GM19043 (cell line): ENCODE data around the gene MTX1.
"Not testable (repeated sequence)": the region's sequence is repeated elsewhere in the genome, so short reads cannot be mapped to it uniquely, and the experiment has no call there.

Experiments
- ATAC-seq: cut with Tn5 transposase; IDR thresholded peaks from one replicate; pipeline ENCODE4 v1.9.1; 2021; ENCODE audit warnings: low read depth; ENCODE audit not compliant: unreplicated experiment

Gene MTX1

GRCh38 chr1:155231302-155231701, 22.8 kb downstream of the MTX1 start:
- not testable (repeated sequence) for ATAC-seq

GRCh38 chr1:155232001-155232978, 23.8 kb downstream of the MTX1 start:
- not testable (repeated sequence) for ATAC-seq

- ATAC-seq = not testable (repeated sequence)
Measured at GRCh38 chr1:155233502-155233901, 25.0 kb downstream of the MTX1 start.

GRCh38 chr1:155235375-155235774, 26.9 kb downstream of the MTX1 start:
- ATAC-seq = not testable (repeated sequence)

- no peak for ATAC-seq
Measured at GRCh38 chr1:155236451-155236850, 28.0 kb downstream of the MTX1 start.

- no peak for ATAC-seq
Measured at GRCh38 chr1:155241069-155241679, 32.7 kb downstream of the MTX1 start.

GRCh38 chr1:155241841-155242264, 33.4 kb downstream of the MTX1 start:
- ATAC-seq = no peak

GRCh38 chr1:155242805-155243358, 34.4 kb downstream of the MTX1 start:
- ATAC-seq = no peak

- ATAC-seq = peak; percentile 89
Measured at GRCh38 chr1:155244368-155245162, 36.1 kb downstream of the MTX1 start.

- ATAC-seq = no peak
Measured at GRCh38 chr1:155245163-155245524, 36.6 kb downstream of the MTX1 start.

- not testable (repeated sequence) for ATAC-seq
Measured at GRCh38 chr1:155246796-155247195, 38.3 kb downstream of the MTX1 start.

- no peak for ATAC-seq
Measured at GRCh38 chr1:155247667-155248553, 39.4 kb downstream of the MTX1 start.

- no peak for ATAC-seq
Measured at GRCh38 chr1:155250246-155250632, 41.7 kb downstream of the MTX1 start.

GRCh38 chr1:155250633-155251449, 42.3 kb downstream of the MTX1 start:
- peak; percentile 73 for ATAC-seq

- no peak for ATAC-seq
Measured at GRCh38 chr1:155251566-155251965, 43.1 kb downstream of the MTX1 start.

- no peak for ATAC-seq
Measured at GRCh38 chr1:155253208-155253607, 44.7 kb downstream of the MTX1 start.

GRCh38 chr1:155253797-155254196, 45.3 kb downstream of the MTX1 start:
- ATAC-seq = no peak

GRCh38 chr1:155254228-155254713, 45.8 kb downstream of the MTX1 start:
- no peak for ATAC-seq
